HG03457 (cell line): ENCODE results near the gene HPRT1.
"Not testable (repeated sequence)": the region's sequence is repeated elsewhere in the genome, so short reads cannot be mapped to it uniquely, and the experiment has no call there.

ENCODE experiments used
- ATAC-seq: cut with Tn5 transposase; IDR thresholded peaks from one replicate; pipeline ENCODE4 v1.9.1; 2021; ENCODE audit warnings: moderate number of reproducible peaks; ENCODE audit not compliant: unreplicated experiment

The HPRT1 gene, protein sequence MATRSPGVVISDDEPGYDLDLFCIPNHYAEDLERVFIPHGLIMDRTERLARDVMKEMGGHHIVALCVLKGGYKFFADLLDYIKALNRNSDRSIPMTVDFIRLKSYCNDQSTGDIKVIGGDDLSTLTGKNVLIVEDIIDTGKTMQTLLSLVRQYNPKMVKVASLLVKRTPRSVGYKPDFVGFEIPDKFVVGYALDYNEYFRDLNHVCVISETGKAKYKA

DNA sequence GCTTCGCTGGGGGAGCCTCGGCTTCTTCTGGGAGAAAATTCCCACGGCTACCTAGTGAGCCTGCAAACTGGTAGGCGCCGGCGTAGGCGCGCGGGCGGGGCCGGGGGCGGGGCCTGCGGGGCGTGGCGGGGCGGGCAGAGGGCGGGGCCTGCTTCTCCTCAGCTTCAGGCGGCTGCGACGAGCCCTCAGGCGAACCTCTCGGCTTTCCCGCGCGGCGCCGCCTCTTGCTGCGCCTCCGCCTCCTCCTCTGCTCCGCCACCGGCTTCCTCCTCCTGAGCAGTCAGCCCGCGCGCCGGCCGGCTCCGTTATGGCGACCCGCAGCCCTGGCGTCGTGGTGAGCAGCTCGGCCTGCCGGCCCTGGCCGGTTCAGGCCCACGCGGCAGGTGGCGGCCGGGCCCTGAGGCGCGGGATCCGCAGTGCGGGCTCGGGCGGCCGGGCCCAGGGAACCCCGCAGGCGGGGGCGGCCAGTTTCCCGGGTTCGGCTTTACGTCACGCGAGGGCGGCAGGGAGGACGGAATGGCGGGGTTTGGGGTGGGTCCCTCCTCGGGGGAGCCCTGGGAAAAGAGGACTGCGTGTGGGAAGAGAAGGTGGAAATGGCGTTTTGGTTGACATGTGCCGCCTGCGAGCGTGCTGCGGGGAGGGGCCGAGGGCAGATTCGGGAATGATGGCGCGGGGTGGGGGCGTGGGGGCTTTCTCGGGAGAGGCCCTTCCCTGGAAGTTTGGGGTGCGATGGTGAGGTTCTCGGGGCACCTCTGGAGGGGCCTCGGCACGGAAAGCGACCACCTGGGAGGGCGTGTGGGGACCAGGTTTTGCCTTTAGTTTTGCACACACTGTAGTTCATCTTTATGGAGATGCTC lies at the start of gene HPRT1:
Gene HPRT1 (plus strand): TSS at position 161 of the 857 bp plus-strand sequence. CDS start 147 bp downstream, at position 308.
- ATAC-seq, result peak; percentile 86

GRCh38 chrX:134416087-134416486 lies 43.9 kb upstream of the HPRT1 start:
- no peak for ATAC-seq

DNA sequence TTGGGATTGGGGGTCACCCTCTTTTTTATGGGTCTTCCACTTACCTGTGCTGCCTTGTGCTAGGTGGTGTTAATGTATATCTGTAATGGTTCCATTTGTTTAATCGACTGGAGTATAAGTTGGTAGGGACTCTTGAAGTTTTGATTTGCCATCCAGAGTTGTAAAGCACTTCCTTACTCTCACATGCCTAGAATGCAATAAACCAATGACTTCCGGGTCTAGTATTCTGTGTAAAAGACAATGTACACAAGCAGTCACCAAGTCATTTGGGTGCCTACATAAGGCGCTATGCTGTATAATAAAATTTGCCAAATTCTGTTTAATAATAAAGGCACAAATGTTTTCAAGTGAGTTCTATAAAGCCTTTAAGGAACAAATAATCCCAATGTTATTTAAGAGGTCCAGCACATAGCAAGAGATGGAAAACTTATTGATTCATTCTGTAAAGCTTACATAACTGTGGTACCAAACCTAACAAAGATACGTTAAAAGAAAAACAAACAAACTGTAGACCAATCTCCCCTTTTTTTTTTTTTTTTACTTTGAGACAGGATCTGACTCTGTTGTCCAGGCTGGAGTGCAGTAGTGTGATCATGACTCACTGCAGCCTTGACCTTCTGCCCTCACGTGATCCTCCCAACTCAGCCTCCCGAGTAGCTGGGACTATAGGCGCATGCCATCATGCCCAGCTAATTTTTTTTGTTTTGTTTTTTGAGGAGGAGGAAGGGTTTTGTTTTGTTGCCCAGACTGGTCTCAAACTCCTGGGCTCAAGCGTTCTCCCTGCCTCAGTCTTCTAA lies 41.5 kb upstream of the HPRT1 start:
- no peak for ATAC-seq

DNA sequence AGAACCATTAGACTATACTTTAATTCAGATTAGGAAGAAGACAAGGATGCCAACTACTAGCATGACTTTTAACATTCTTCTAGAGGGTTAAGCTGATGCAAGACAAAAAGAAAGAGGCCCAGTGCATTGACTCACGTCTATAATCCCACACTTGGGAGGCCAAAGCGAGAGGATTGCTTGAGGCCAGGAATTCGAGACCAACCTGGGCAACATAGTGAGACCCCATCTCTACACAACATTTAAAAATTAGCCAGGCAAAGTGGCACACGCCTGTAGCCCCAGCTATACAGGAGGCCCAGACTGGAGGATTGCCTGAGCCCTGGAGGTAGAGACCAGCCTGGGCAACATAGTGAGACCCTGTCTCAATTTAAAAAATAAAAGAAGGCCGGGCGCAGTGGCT lies 40.2 kb upstream of the HPRT1 start:
- ATAC-seq, result no peak

GRCh38 chrX:134423606-134424005 lies 36.4 kb upstream of the HPRT1 start:
- no peak for ATAC-seq

- ATAC-seq, result no peak
Measured at GRCh38 chrX:134426281-134426680, 33.7 kb upstream of the HPRT1 start.

DNA sequence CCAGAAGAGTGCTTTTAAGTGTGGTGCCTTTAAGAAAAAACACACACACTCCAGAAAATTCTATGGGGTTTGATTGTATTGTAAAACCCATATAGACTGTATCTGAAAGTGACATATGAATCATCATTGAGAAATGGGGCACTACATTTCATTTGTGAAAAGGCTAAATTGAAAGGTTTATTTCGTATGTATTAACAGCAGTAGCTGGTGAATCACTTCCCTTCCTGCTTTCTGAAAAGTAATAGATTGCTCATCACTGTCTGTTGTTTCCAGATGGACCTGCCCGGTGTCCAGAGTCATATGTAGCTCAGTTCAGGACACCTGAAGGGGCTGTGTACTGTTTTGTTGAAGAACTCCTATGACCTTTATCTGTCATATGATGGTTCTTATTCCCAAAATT lies 28.1 kb upstream of the HPRT1 start:
- no peak for ATAC-seq

GRCh38 chrX:134435894-134436293 lies 24.1 kb upstream of the HPRT1 start:
- ATAC-seq, result no peak

DNA sequence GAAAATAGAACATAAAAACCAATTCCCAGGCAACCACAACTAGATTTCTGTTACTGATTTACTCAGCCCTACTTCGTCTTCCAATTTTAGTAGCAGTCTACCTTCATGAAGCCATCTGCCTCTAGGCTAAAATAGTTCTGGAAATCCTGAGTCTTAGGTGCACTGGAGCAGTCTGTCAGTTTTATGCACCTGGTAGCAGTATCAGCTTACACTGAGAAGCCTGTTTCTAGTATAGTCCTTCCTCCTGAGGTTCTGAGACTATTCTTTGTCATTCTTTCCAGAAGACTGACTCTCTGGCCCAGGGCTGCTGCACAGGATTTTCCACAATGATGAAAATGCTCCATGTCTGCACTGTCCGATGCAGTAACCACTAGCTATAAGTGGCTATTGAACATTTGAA lies 16.9 kb upstream of the HPRT1 start:
- ATAC-seq, result no peak

GRCh38 chrX:134443461-134443860 lies 16.5 kb upstream of the HPRT1 start:
- no peak for ATAC-seq

- no peak for ATAC-seq
Measured at GRCh38 chrX:134444681-134445080, 15.3 kb upstream of the HPRT1 start.

DNA sequence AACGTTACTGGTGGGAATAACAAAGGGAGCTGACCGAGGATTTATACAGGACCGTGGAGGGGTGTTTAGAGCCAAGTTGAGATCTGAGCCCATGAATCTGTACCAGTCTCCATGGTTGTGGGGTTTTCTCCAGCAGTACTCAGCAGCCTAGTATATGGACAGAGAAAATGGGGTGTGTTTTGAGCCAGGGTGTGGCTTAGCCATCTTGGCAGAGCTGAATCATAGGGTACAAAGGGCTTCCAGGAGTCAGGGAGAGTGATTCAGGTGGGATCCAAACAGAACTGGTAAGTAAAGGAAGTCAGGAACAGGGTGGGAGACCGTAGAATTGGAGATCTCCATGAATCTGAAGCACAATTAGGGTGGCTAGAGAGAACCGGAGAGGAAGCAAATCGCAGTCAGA lies 7.4 kb upstream of the HPRT1 start:
- no peak for ATAC-seq

GRCh38 chrX:134453631-134454030 lies 6.3 kb upstream of the HPRT1 start:
- ATAC-seq, result no peak

GRCh38 chrX:134454506-134454905 lies 5.5 kb upstream of the HPRT1 start:
- ATAC-seq, result no peak

DNA sequence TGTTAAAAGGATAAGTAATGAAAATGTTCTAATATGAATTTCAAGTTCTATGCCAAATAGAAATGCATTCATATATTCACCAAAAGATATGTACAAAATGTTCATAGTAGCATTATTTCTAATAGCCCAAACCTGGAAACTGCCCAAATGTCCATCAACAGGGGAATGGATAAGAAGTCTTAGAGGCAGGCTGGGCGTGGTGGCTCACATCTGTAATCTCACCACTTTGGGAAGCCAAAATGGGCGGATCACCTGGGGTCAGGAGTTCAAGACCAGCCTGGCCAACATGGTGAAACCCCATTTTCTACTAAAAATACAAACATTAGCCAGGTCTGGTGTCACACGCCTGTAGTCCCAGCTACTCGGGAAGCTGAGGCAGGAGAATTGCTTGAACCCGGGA lies 2.3 kb upstream of the HPRT1 start:
- ATAC-seq, result no peak

- ATAC-seq, result peak; percentile 23
Measured at GRCh38 chrX:134459683-134460004, 321 bp upstream of the HPRT1 start.

- no peak for ATAC-seq
Measured at GRCh38 chrX:134460862-134461220, 876 bp downstream of the HPRT1 start.

DNA sequence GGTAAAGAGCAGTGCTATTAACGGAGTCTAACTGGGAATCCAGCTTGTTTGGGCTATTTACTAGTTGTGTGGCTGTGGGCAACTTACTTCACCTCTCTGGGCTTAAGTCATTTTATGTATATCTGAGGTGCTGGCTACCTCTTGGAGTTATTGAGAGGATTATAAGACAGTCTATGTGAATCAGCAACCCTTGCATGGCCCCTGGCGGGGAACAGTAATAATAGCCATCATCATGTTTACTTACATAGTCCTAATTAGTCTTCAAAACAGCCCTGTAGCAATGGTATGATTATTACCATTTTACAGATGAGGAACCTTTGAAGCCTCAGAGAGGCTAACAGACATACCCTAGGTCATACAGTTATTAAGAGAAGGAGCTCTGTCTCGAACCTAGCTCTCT lies 1.5 kb downstream of the HPRT1 start:
- no peak for ATAC-seq

DNA sequence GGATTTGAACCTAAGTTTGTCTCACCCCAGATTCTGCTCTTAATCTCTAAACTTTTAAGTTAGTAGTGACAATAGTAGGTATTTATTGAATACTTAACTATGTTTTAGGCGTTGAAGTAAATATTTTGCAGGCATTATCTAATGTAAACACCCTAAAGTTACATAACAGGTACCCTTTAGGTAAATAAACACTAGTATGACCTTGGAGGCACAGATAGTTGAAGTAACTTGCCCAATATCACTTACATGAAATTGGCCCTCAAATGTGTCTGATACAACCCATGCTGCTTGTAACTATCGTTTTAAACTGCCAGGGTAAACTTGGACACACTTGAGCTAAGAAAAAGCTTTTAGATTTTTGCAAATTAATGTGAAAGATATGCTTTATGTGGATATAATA lies 3.0 kb downstream of the HPRT1 start:
- ATAC-seq, result no peak

GRCh38 chrX:134464453-134464852 lies 4.5 kb downstream of the HPRT1 start:
- ATAC-seq, result not testable (repeated sequence)

DNA sequence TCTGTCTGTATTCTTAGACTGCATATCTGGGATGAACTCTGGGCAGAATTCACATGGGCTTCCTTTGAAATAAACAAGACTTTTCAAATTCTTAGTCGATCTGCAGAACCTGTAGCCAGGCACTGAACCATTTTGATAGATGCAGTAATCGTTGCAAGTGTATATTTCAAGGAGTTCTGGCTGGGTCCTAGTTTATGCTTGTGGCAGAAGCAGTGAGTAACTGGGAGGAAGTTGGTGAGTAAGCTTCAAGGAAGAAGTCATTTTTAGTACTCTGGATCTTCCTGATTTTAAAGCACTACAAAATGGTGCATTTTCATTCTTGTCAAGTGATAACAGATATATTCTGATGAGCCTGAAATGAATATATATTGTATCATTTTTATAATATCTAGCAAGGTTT lies 9.5 kb downstream of the HPRT1 start:
- no peak for ATAC-seq

GRCh38 chrX:134470013-134470412 lies 10.0 kb downstream of the HPRT1 start:
- no peak for ATAC-seq
